Fibroblast of lung (primary cell): Measurements from ENCODE around the gene PARP3. TPM values are rescaled to one million over a fixed set of nuclear protein-coding genes. Genes with fewer than 3 reads are reported as not detected.

Experiments
- DNase-seq, 2 donors: peaks; one replicate each; pipeline versions ENCODE4 v3.0.0 to v3.0.0-alpha.2; 2010; ENCODE audit warnings: low read depth in 2 of 2
- H2AFZ ChIP-seq: 2 replicates; pipeline ENCODE4 v1.5.1; 2012; ENCODE audit warnings: low read length, control low read depth, inconsistent platforms
- H3K27ac ChIP-seq: 2 replicates; pipeline ENCODE4 v1.5.1; 2011; ENCODE audit warnings: low read length, control low read depth; ENCODE audit not compliant: insufficient read depth
- H3K27me3 ChIP-seq: 2 replicates; pipeline ENCODE4 v1.5.1; 2011; ENCODE audit warnings: mild to moderate bottlenecking, low read length; ENCODE audit not compliant: control insufficient read depth, insufficient read depth
- H3K36me3 ChIP-seq: 2 replicates; pipeline ENCODE4 v1.5.1; 2011; ENCODE audit warnings: low read length; ENCODE audit not compliant: control insufficient read depth, insufficient read depth
- H3K4me1 ChIP-seq: 2 replicates; pipeline ENCODE4 v1.5.1; 2011; ENCODE audit warnings: low read length; ENCODE audit not compliant: control insufficient read depth, insufficient read depth; ENCODE audit errors: extremely low read depth
- H3K4me2 ChIP-seq: 2 replicates; pipeline ENCODE4 v1.5.1; 2011; ENCODE audit warnings: low read length, control low read depth; ENCODE audit not compliant: insufficient read depth; ENCODE audit errors: extremely low read depth
- H3K4me3 ChIP-seq, 4 experiments: fragments of 200-600 bp in 1 of 4; sonication (generic) in 1 of 4; replicated peaks in 1 of 4; 2 replicates each; pipeline ENCODE4 v1.5.1; 2011 to 2016; ENCODE audit warnings: low read length in 4 of 4, low read depth in 3 of 4, mild to moderate bottlenecking in 3 of 4, control low read depth in 2 of 4, inconsistent platforms in 1 of 4, mixed read lengths in 1 of 4; ENCODE audit not compliant: insufficient read depth in 1 of 4; ENCODE audit errors: control extremely low read depth in 1 of 4
- H3K79me2 ChIP-seq: 2 replicates; pipeline ENCODE4 v1.5.1; 2012; ENCODE audit warnings: mild to moderate bottlenecking, low read length, inconsistent platforms; ENCODE audit not compliant: control insufficient read depth, insufficient read depth
- H3K9ac ChIP-seq: 2 replicates; pipeline ENCODE4 v1.5.1; 2011; ENCODE audit warnings: mild to moderate bottlenecking, low read length, control low read depth; ENCODE audit not compliant: insufficient read depth
- H3K9me3 ChIP-seq: 2 replicates; pipeline ENCODE4 v1.5.1; 2012; ENCODE audit warnings: low read depth, low read length; ENCODE audit not compliant: control insufficient read depth, insufficient read depth
- H4K20me1 ChIP-seq: 2 replicates; pipeline ENCODE4 v1.5.1; 2011; ENCODE audit warnings: low read length; ENCODE audit not compliant: control insufficient read depth, insufficient read depth; ENCODE audit errors: extremely low read depth
- EZH2 ChIP-seq: IDR thresholded peaks from 2 replicates; pipeline ENCODE4 v1.5.1; 2012; ENCODE audit warnings: low read length, control low read depth, mild to moderate bottlenecking; ENCODE audit errors: missing control alignments
- polyA plus RNA-seq, 2 donors: library from polyadenylated mRNA; depleted of rRNA in 1 of 2; stranded (reverse) in 1 of 2; unstranded in 1 of 2; fragments of >200 nt; gene quantifications; 2 replicates each; pipeline ENCODE4 v1.2.1, GENCODE V29; 2011 to 2012; ENCODE audit warnings: missing spikeins in 1 of 2
- total RNA-seq: library from RNA; depleted of rRNA; stranded (reverse); fragments of >200 nt; gene quantifications from 2 replicates; pipeline ENCODE4 v1.2.1, GENCODE V29; 2014
- TF ChIP-seq, protein P1 (sequence below), 2 donors: IDR thresholded peaks in 1 of 2; conservative IDR thresholded peaks in 1 of 2; 1 replicate in 1 of 2; 2 replicates in 1 of 2; pipeline ENCODE4 v1.5.1; 2011 to 2012; ENCODE audit warnings: low read length in 2 of 2, control low read depth in 1 of 2, inconsistent platforms in 1 of 2, low read depth in 1 of 2, mild to moderate bottlenecking in 1 of 2

PARP3 gene
- total and polyA plus RNA-seq, 2 donors (not counting 1 experiment from before 2014, with no cell fraction given): 22.8 to 44.1 TPM

DNA sequence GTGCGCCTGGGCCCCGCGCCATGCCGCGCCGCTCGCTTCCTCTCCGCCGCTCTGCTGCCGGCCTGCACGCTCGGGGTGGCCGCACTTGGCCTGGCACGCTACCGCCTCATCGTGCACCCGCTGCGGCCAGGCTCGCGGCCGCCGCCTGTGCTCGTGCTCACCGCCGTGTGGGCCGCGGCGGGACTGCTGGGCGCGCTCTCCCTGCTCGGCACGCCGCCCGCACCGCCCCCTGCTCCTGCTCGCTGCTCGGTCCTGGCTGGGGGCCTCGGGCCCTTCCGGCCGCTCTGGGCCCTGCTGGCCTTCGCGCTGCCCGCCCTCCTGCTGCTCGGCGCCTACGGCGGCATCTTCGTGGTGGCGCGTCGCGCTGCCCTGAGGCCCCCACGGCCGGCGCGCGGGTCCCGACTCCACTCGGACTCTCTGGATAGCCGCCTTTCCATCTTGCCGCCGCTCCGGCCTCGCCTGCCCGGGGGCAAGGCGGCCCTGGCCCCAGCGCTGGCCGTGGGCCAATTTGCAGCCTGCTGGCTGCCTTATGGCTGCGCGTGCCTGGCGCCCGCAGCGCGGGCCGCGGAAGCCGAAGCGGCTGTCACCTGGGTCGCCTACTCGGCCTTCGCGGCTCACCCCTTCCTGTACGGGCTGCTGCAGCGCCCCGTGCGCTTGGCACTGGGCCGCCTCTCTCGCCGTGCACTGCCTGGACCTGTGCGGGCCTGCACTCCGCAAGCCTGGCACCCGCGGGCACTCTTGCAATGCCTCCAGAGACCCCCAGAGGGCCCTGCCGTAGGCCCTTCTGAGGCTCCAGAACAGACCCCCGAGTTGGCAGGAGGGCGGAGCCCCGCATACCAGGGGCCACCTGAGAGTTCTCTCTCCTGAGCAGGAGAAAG, 14.0 kb downstream of the PARP3 start:
- no peak for TF ChIP-seq EZH2
- TF ChIP-seq, protein P1, sequence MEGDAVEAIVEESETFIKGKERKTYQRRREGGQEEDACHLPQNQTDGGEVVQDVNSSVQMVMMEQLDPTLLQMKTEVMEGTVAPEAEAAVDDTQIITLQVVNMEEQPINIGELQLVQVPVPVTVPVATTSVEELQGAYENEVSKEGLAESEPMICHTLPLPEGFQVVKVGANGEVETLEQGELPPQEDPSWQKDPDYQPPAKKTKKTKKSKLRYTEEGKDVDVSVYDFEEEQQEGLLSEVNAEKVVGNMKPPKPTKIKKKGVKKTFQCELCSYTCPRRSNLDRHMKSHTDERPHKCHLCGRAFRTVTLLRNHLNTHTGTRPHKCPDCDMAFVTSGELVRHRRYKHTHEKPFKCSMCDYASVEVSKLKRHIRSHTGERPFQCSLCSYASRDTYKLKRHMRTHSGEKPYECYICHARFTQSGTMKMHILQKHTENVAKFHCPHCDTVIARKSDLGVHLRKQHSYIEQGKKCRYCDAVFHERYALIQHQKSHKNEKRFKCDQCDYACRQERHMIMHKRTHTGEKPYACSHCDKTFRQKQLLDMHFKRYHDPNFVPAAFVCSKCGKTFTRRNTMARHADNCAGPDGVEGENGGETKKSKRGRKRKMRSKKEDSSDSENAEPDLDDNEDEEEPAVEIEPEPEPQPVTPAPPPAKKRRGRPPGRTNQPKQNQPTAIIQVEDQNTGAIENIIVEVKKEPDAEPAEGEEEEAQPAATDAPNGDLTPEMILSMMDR (conservative IDR thresholded peaks at IDR 0.05 in 1 of 2, IDR thresholded peaks at IDR 0.05 in 1 of 2; ENCODE audit: low read depth in 1 of 2, low read length in 2 of 2): peak; percentile 23 to 51
- Histone ChIP-seq H3K4me1 (no peaks in the 10 kb centered on the region), H2AFZ (no peak overlapping the region), H4K20me1 (no peaks in the 10 kb centered on the region), H3K4me3 (peak overlapping the region in 1 of 4 experiments; percentile 17), H3K9me3 (no peaks in the 10 kb centered on the region), H3K4me2 (peak overlapping the region; percentile 51), H3K79me2 (no peaks in the 10 kb centered on the region), H3K27ac (no peak overlapping the region), H3K27me3 (peaks cover 5% of the 10 kb centered on the region), H3K36me3 (peaks cover 11% of the 10 kb centered on the region), H3K9ac (no peak overlapping the region)
- peak; percentile 54 to 69 for DNase-seq

GRCh38 chr3:51957520-51958205, 15.5 kb downstream of the PARP3 start:
- Histone ChIP-seq H3K27me3 (peaks cover 5% of the 10 kb centered on the region), H4K20me1 (no peaks in the 10 kb centered on the region), H3K36me3 (peaks cover 11% of the 10 kb centered on the region), H3K79me2 (no peaks in the 10 kb centered on the region), H3K4me2 (no peak overlapping the region), H3K27ac (no peak overlapping the region), H3K9ac (no peak overlapping the region), H2AFZ (no peak overlapping the region), H3K4me3 (no peak overlapping the region), H3K9me3 (no peaks in the 10 kb centered on the region), H3K4me1 (no peaks in the 10 kb centered on the region)
- TF ChIP-seq, protein P1 (conservative IDR thresholded peaks at IDR 0.05 in 1 of 2, IDR thresholded peaks at IDR 0.05 in 1 of 2; ENCODE audit: low read depth in 1 of 2, low read length in 2 of 2): no peak
- TF ChIP-seq EZH2: no peak
- DNase-seq: no peak
